ENCODE measurements around the gene TRIO.

The TRIO gene

DNA sequence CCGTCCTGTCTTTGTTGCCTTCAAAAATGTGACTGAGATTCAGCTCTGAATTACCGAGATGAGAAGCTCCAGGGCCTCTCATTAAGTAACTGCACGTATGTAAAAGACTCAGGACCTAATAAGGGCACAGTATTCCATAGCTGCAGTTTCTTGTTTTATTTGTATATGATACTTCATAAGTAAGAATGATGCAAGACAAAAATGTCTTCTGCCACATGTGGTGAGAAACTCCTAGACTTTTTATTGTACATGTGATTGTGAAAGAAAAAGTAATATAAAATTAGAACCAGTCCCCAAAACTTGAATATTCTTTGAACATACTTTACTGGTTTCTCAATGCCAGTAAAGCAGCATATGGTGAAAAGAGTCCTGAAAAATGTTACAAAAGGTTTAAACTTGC is 328.4 kb downstream of the TRIO start:
- DNase-seq = no peak

GRCh38 chr5:14472986-14473567 is 329.9 kb downstream of the TRIO start:
- DNase-seq = no peak

GRCh38 chr5:14475045-14475444 is 331.9 kb downstream of the TRIO start:
- DNase-seq = no peak

GRCh38 chr5:14476786-14477435 is 333.8 kb downstream of the TRIO start:
- no peak for DNase-seq

DNA sequence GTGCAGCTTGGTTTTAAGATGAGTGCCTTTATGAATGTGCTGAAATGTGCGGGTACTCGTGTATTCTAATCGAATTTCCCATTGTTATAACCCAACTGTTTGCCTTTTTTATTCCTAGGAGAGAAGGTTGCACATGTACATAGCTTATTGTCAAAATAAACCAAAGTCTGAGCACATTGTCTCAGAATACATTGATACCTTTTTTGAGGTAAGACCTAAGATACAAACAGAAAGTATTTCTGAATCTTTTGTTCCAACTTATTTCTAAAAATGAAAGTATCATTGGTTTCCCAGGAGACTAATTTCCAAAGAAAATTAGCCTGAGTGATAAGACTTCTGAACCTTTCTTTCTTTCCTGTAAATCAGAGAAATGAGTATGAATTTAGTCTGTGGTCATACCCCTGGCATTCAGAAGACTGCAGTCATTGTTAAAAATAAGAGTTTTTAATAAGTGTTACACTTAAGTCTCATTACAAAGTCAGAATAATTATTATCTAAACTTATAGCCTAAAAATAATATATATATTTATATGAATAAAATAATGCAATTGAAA is 336.1 kb downstream of the TRIO start:
- DNase-seq = no peak

DNA sequence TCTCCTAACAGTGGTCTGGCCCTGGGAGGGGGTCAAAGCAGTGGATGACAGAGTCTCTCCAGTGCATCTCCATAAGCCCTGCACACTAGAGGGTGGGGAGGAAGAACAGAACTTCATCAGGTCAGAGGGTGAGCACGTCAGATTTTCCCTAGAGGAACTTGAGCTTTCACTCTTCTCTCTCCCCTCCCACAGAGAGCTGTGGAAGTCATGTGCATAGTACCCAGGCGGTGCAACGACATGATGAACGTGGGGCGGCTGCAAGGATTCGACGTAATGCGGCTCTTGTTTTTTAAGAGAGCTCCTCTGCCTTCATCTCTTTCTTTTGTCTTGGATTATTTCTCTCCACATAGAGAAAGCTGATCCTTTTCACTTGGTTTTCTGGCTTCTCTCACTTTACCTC is 338.2 kb downstream of the TRIO start:
- DNase-seq = no peak

- DNase-seq = no peak
Measured at GRCh38 chr5:14482085-14482484, 338.9 kb downstream of the TRIO start.

DNA sequence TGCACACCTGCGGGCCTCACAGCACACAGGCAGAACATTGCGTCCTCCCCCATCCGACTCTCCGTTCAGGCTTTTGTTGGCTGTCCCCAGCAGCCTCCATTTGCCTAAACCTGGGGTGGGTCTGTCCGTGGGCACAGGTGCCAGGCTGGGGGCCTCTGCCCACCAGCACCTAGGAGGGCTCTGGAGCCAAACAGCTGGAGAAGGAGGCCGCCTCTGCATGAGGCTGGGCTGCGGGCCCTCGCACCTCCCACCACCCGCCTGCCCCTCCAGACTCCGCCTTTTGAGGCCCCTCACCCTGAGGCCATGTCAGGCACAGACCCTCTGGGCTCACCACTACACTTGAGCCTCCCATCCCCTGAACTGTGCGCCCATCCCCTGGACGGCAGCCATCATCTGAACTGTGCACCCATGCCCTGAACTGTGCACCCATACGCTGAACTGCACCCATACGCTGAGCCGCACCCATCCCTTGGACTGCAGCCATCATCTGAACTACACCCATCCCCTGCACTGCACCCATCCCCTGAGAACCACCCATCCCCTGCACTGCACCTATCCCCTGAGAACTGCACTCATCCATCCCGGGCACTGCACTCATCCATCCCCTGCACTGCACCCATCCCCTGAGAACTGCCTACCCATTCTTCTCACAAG is 340.5 kb downstream of the TRIO start:
- DNase-seq = no peak

GRCh38 chr5:14486486-14486885 is 343.3 kb downstream of the TRIO start:
- no peak for DNase-seq

DNA sequence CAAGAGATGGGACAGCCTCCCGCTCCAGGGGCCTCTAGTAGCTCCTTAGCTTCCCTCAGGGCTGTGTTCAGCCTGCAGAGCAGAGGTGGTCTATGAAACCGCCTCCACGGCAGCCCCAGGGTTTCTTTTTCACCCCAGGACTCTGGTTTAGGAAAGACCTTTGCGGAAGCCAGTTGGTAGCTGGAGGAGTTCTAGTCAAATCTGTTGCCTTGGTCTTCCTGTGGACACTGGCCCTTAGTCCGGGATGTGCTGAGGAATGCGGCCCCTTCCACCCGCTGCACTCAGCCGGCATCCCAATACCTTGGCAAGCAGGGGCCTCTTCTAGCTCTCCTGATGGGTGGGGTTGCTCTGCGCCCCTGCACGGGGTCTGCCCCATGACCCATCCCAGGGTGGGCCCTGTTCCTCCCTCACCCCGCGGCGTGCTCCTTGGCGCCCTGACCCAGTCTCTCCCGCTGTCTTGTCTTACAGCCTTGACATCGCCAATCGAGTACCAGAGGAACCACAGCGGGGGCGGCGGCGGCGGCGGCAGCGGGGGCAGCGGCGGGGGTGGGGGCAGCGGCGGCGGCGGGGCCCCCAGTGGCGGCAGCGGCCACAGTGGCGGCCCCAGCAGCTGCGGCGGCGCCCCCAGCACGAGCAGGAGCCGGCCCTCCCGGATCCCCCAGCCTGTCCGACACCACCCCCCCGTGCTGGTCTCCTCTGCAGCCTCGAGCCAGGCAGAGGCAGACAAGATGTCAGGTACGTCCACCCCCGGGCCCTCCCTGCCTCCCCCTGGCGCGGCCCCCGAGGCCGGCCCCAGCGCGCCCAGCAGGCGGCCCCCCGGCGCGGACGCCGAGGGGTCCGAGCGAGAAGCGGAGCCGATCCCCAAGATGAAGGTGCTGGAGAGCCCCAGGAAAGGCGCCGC is 344.1 kb downstream of the TRIO start:
- DNase-seq = no peak

GRCh38 chr5:14487897-14488570 is 344.9 kb downstream of the TRIO start:
- no peak for DNase-seq

GRCh38 chr5:14488709-14489108 is 345.6 kb downstream of the TRIO start:
- DNase-seq = no peak

GRCh38 chr5:14489643-14490042 is 346.5 kb downstream of the TRIO start:
- no peak for DNase-seq

GRCh38 chr5:14490309-14490711 is 347.2 kb downstream of the TRIO start:
- DNase-seq = no peak

DNA sequence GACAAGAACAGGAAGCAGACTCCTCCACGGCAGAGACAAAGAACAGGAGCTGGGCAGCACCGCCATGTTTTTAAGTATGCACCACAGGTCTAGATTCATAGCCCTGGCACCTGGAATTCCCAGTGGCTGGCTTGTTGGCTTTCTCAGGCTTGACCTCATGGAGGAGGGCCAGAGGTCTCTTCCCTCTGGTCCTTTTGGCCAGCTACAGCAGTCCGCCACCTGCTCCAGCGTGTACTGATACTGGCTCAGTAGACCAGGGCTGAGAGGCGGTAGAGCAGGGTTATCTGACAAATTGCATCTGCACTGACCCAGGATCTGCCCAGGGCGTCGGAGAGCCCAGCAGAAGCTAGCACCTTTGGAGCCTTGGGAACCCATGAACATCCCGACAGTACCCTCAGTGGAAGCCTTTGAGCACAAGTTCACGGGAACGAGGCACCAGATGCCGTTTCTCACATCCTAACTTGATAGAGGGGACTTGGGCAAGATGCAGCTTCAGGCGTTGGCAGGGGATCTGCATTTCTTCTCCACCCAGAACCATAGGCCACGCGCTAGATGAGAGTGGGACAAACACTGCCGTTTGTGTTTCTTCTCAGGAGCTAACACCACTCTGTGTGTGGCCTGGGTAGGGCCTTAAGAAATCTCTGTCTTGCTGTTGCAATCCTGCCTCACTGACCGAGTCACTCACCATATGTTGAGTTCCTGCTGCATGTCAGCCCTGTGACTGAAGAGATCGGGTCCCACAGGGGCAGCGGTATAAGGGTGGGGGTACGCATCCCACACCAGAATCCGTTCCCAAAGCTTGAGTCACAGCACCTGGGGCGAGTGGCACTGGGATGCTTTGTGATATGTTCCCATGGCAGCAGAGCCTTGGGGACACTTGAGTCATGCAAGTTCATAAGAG is 348.1 kb downstream of the TRIO start:
- DNase-seq = no peak

GRCh38 chr5:14492331-14492964 is 349.3 kb downstream of the TRIO start:
- DNase-seq = no peak

DNA sequence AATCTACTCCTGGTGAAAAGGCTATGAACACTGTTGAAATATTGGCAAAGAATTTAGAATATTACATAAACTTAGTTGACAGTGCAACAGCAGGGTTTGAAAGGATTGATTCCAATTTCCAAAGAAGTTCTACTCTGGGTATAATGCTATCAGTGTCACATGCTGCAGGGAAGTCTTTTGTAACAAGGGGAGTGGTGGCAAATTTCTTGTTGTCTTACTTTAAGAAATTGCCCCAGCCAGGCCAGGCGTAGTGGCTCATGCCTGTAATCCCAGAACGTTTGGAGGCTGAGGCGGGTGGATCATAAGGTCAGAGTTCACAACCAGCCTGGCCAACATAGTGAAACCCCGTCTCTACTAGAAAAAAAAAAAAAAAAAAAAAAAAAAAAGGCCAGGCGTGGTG is 352.2 kb downstream of the TRIO start:
- no peak for DNase-seq

GRCh38 chr5:14497311-14497710 is 354.2 kb downstream of the TRIO start:
- DNase-seq = no peak

GRCh38 chr5:14501353-14502293 is 358.5 kb downstream of the TRIO start:
- no peak for DNase-seq

DNA sequence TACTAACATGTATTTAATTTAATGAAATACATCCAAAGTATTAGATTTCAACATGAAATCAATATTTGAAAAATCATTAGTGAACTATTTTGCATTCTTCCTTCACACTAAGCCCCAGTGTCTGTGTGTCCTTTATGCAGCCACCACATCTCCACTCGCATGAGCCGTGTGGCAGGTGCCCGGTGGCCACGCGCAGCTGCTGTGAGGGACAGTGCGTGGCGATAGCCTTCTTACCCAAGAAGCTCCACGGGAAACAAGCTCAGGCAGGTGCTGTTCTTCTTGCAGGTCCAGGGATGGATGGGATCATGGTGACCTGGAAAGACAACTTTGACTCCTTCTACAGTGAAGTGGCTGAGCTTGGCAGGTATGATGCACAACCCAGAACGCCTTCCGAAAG is 359.1 kb downstream of the TRIO start:
- DNase-seq = no peak
